Fibroblast of peridontal ligament (primary cell): ENCODE results near the gene SLC7A10.

Experiments used
- DNase-seq: peaks from one replicate; pipeline ENCODE4 v3.0.0-alpha.2; 2010; ENCODE audit errors: extremely low read depth

SLC7A10 gene

GRCh38 chr19:33254245-33254824 lies 28.7 kb upstream of the SLC7A10 start:
- no peak for DNase-seq

GRCh38 chr19:33252971-33253370 lies 27.3 kb upstream of the SLC7A10 start:
- no peak for DNase-seq

- no peak for DNase-seq
Measured at GRCh38 chr19:33252418-33252962, 26.8 kb upstream of the SLC7A10 start.

- DNase-seq: no peak
Measured at GRCh38 chr19:33251526-33252090, 26.0 kb upstream of the SLC7A10 start.

GRCh38 chr19:33251076-33251475 lies 25.4 kb upstream of the SLC7A10 start:
- DNase-seq: no peak

- DNase-seq: no peak
Measured at GRCh38 chr19:33250500-33250899, 24.9 kb upstream of the SLC7A10 start.

- DNase-seq: no peak
Measured at GRCh38 chr19:33249740-33250366, 24.2 kb upstream of the SLC7A10 start.

GRCh38 chr19:33248954-33249613 lies 23.4 kb upstream of the SLC7A10 start:
- DNase-seq: no peak

- DNase-seq: no peak
Measured at GRCh38 chr19:33248553-33248953, 22.9 kb upstream of the SLC7A10 start.

- no peak for DNase-seq
Measured at GRCh38 chr19:33248104-33248503, 22.5 kb upstream of the SLC7A10 start.

GRCh38 chr19:33247441-33247819 lies 21.8 kb upstream of the SLC7A10 start:
- no peak for DNase-seq

GRCh38 chr19:33246709-33247440 lies 21.2 kb upstream of the SLC7A10 start:
- no peak for DNase-seq

- DNase-seq: no peak
Measured at GRCh38 chr19:33245948-33246708, 20.5 kb upstream of the SLC7A10 start.

GRCh38 chr19:33242911-33243310 lies 17.3 kb upstream of the SLC7A10 start:
- DNase-seq: no peak

GRCh38 chr19:33242131-33242530 lies 16.5 kb upstream of the SLC7A10 start:
- no peak for DNase-seq

GRCh38 chr19:33241530-33242101 lies 16.0 kb upstream of the SLC7A10 start:
- no peak for DNase-seq

GRCh38 chr19:33241091-33241529 lies 15.5 kb upstream of the SLC7A10 start:
- no peak for DNase-seq

GRCh38 chr19:33240181-33240771 lies 14.6 kb upstream of the SLC7A10 start:
- DNase-seq: no peak

- no peak for DNase-seq
Measured at GRCh38 chr19:33239223-33239975, 13.7 kb upstream of the SLC7A10 start.
